Brain microvascular endothelial cell (primary cell): Measurements from ENCODE around the gene SETD5.

Experiments
- DNase-seq: peaks from one replicate; pipeline ENCODE4 v3.0.0-alpha.2; 2020
- H3K27ac ChIP-seq: fragments of 250-450 bp; sonication (Bioruptor Pico); 2 replicates; pipeline ENCODE4 v1.5.1; 2020; ENCODE audit warnings: mild to moderate bottlenecking, moderate library complexity
- H3K27me3 ChIP-seq: fragments of 250-450 bp; sonication (Bioruptor Pico); replicated peaks from 2 replicates; pipeline ENCODE4 v1.5.1; 2020; ENCODE audit warnings: mild to moderate bottlenecking
- H3K36me3 ChIP-seq: fragments of 250-450 bp; sonication (Bioruptor Pico); replicated peaks from 2 replicates; pipeline ENCODE4 v1.5.1; 2020; ENCODE audit warnings: mild to moderate bottlenecking
- H3K4me3 ChIP-seq: 2 replicates; pipeline ENCODE4 v1.5.1; 2011; ENCODE audit warnings: low read depth, mild to moderate bottlenecking, control low read depth, low read length, moderate library complexity
- CTCF ChIP-seq: IDR thresholded peaks from 2 replicates; pipeline ENCODE4 v1.5.1; 2011; ENCODE audit warnings: low read depth, mild to moderate bottlenecking, moderate library complexity, low read length, control low read depth, inconsistent platforms; ENCODE audit errors: missing control alignments
- in situ Hi-C: cut with HindIII; loops from 2 replicates; pipeline ENCODE4 v1.10.0; 2017; ENCODE audit warnings: low sequenced_read_pairs, low pct_ligation_motif_present

The SETD5 gene

DNA sequence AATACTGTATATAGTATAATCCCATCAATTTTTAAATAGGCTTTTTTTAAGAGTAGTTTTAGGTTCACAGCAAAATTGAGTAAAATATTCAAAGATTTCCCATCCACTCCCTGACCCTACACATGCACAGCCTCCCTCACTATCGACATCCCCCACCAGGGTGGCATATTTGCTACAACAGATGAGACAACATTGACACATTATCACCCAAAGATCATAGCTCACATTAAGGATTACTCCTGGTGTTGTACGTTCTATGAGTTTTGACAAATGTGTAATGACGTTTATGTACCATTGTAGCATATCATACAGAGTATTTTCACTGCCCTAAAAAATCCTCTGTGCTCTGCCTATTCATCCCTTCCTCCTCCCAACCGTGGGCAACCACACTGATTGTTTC lies 116.9 kb downstream of the SETD5 start:
- no peak for TF ChIP-seq CTCF
- in situ Hi-C loops, result no loop called here
- DNase-seq, result no peak

DNA sequence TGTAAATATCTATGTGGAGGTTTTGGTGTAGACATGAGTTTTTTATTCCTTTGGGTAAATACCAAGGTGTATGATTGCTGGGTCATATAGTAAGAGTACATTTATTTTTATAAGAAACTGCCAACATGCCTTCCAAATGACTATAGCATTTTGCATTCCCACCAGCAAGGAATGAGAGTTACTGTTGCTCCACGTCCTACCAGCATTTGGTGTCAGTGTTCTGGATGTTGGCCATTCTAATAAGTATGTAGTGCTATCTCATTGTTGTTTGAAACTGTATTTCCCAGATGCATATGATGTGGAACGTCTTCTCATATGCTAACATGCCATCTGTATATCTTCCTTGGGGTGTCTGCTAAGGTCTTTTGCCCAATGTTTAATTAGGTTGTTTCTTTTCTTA lies 117.5 kb downstream of the SETD5 start:
- no peak for TF ChIP-seq CTCF
- DNase-seq, result no peak
- Histone ChIP-seq H3K4me3 (no peak overlapping the region), H3K27ac (no peak overlapping the region), H3K36me3 (no peaks in the 10 kb centered on the region), H3K27me3 (peaks cover 2% of the 10 kb centered on the region)
- in situ Hi-C loops, result no loop called here

More for the DNA sequence above, 116.9 kb downstream of the SETD5 start:
- no peak overlapping the region for H3K4me3 ChIP-seq
- H3K27me3 ChIP-seq, result peaks cover 4% of the 10 kb centered on the region
- H3K27ac ChIP-seq, result no peak overlapping the region
- H3K36me3 ChIP-seq, result no peaks in the 10 kb centered on the region

- Histone ChIP-seq H3K27me3 (no peaks in the 10 kb centered on the region), H3K4me3 (no peak overlapping the region), H3K27ac (no peak overlapping the region), H3K36me3 (no peaks in the 10 kb centered on the region)
- in situ Hi-C loops, result no loop called here
- DNase-seq, result no peak
- no peak for TF ChIP-seq CTCF
Measured at GRCh38 chr3:9525078-9525477, 127.7 kb downstream of the SETD5 start.
